ENCODE results near the gene RAD51D. TPM values are rescaled to one million over a fixed set of nuclear protein-coding genes. Genes with fewer than 3 reads are reported as not detected.
"Not testable (repeated sequence)": the region's sequence is repeated elsewhere in the genome, so short reads cannot be mapped to it uniquely, and the experiment has no call there.

Gene RAD51D
- total RNA-seq, 1 donor from 2014 or later, result 4.6 TPM

GRCh38 chr17:35101036-35101435, 18.6 kb downstream of the RAD51D start:
- Histone ChIP-seq H3K9me3 (replicated peaks) (no peaks in the 10 kb centered on the region), H3K27ac (replicated peaks) (no peak overlapping the region), H3K4me1 (no peaks in the 10 kb centered on the region), H3K36me3 (peaks cover 52% of the 10 kb centered on the region), H3K4me3 (no peak overlapping the region), H3K27me3 (ENCODE audit: low read depth) (no peaks in the 10 kb centered on the region)
- intact Hi-C loops (cut with micrococcal nuclease), result no loop called here
- no peak for TF ChIP-seq CTCF (IDR thresholded peaks at IDR 0.05; ENCODE audit: borderline replicate concordance)
- DNase-seq, result no peak

- no peaks in the 10 kb centered on the region for H3K27me3 ChIP-seq (ENCODE audit: low read depth)
- H3K4me3 ChIP-seq, result no peak overlapping the region
- DNase-seq, result no peak
- H3K36me3 ChIP-seq, result peaks cover 41% of the 10 kb centered on the region
- no peaks in the 10 kb centered on the region for H3K4me1 ChIP-seq
- TF ChIP-seq CTCF (IDR thresholded peaks at IDR 0.05; ENCODE audit: borderline replicate concordance), result no peak
- no peaks in the 10 kb centered on the region for H3K9me3 ChIP-seq (replicated peaks)
- intact Hi-C loops (cut with micrococcal nuclease), result no loop called here
- no peak overlapping the region for H3K27ac ChIP-seq (replicated peaks)
Measured at GRCh38 chr17:35099908-35100307, 19.8 kb downstream of the RAD51D start.

- peaks cover 36% of the 10 kb centered on the region for H3K36me3 ChIP-seq
Measured at GRCh38 chr17:35097776-35098175, 21.9 kb downstream of the RAD51D start.

GRCh38 chr17:35095741-35096140, 23.9 kb downstream of the RAD51D start:
- H3K4me1 ChIP-seq, result no peaks in the 10 kb centered on the region
- no peak overlapping the region for H3K27ac ChIP-seq (replicated peaks)
- H3K9me3 ChIP-seq (replicated peaks), result no peaks in the 10 kb centered on the region
- no peak for TF ChIP-seq CTCF (IDR thresholded peaks at IDR 0.05; ENCODE audit: borderline replicate concordance)
- intact Hi-C loops (cut with micrococcal nuclease), result no loop called here
- no peaks in the 10 kb centered on the region for H3K27me3 ChIP-seq (ENCODE audit: low read depth)
- no peak overlapping the region for H3K4me3 ChIP-seq
- H3K36me3 ChIP-seq, result peaks cover 17% of the 10 kb centered on the region
- no peak for DNase-seq

More at GRCh38 chr17:35097776-35098175, 21.9 kb downstream of the RAD51D start:
- Histone ChIP-seq H3K27ac (replicated peaks) (no peak overlapping the region), H3K27me3 (ENCODE audit: low read depth) (no peaks in the 10 kb centered on the region), H3K9me3 (replicated peaks) (no peaks in the 10 kb centered on the region), H3K4me1 (no peaks in the 10 kb centered on the region), H3K4me3 (no peak overlapping the region)
- TF ChIP-seq CTCF (IDR thresholded peaks at IDR 0.05; ENCODE audit: borderline replicate concordance), result no peak
- intact Hi-C loops (cut with micrococcal nuclease), result no loop called here
- DNase-seq, result no peak

- H3K9me3 ChIP-seq (replicated peaks), result no peaks in the 10 kb centered on the region
- no peak for TF ChIP-seq CTCF (IDR thresholded peaks at IDR 0.05; ENCODE audit: borderline replicate concordance)
- H3K4me1 ChIP-seq, result peaks cover 1% of the 10 kb centered on the region
- intact Hi-C loops (cut with micrococcal nuclease), result no loop called here
- H3K27ac ChIP-seq (replicated peaks), result no peak overlapping the region
- no peak overlapping the region for H3K4me3 ChIP-seq
- H3K36me3 ChIP-seq, result peaks cover 9% of the 10 kb centered on the region
- DNase-seq, result no peak
- H3K27me3 ChIP-seq (ENCODE audit: low read depth), result no peaks in the 10 kb centered on the region
Measured at GRCh38 chr17:35094902-35095301, 24.8 kb downstream of the RAD51D start.

GRCh38 chr17:35090707-35091106, 29.0 kb downstream of the RAD51D start:
- H3K9me3 ChIP-seq (replicated peaks); H3K27me3 ChIP-seq (ENCODE audit: low read depth); H3K36me3 ChIP-seq; intact Hi-C loops (cut with micrococcal nuclease); H3K27ac ChIP-seq (replicated peaks); H3K4me3 ChIP-seq; DNase-seq: not testable (repeated sequence)
- H3K4me1 ChIP-seq, result peaks cover 25% of the 10 kb centered on the region

Measured in left ventricle myocardium inferior (tissue), 1 donor.